GM13977 (cell line): ENCODE measurements around the gene BSG.

Experiments used
- DNase-seq: peaks from one replicate; pipeline ENCODE4 v3.0.0; 2012; ENCODE audit warnings: low spot score
- CTCF ChIP-seq: IDR thresholded peaks from 2 replicates; pipeline ENCODE4 v1.5.1; 2012; ENCODE audit warnings: mild to moderate bottlenecking, control low read depth; ENCODE audit not compliant: insufficient read depth; ENCODE audit errors: extremely low read depth, missing control alignments
- in situ Hi-C: fragments of 300-500 bp; cut with MboI; formaldehyde crosslinking; loops from one replicate; pipeline ENCODE4 v1.12.0; 2022; ENCODE audit warnings: low sequenced_read_pairs, low pct_unique_long_range_greater_than_20kb, mixed read lengths, inconsistent platforms; ENCODE audit not compliant: unreplicated experiment

BSG gene

GRCh38 chr19:548886-549830 is 23.2 kb upstream of the BSG start:
- no peak for DNase-seq
- in situ Hi-C loops: no loop called here
- no peak for TF ChIP-seq CTCF

- TF ChIP-seq CTCF: no peak
- no peak for DNase-seq
These were observed 17.6 kb upstream of the BSG start for GRCh38 chr19:554817-555216.

GRCh38 chr19:555474-555808 is 17.0 kb upstream of the BSG start:
- in situ Hi-C loops: no loop called here
- DNase-seq: no peak
- TF ChIP-seq CTCF: no peak

More at GRCh38 chr19:554817-555216, 17.6 kb upstream of the BSG start:
- in situ Hi-C loops: no loop called here

GRCh38 chr19:556611-557382 is 15.6 kb upstream of the BSG start:
- in situ Hi-C loops: no loop called here
- DNase-seq: no peak

GRCh38 chr19:558770-559439 is 13.5 kb upstream of the BSG start:
- no peak for TF ChIP-seq CTCF
- in situ Hi-C loops: no loop called here
- no peak for DNase-seq

More at GRCh38 chr19:556611-557382, 15.6 kb upstream of the BSG start:
- TF ChIP-seq CTCF: no peak

GRCh38 chr19:560121-560520 is 12.3 kb upstream of the BSG start:
- TF ChIP-seq CTCF: no peak
- in situ Hi-C loops: no loop called here
- no peak for DNase-seq
